Measurements from ENCODE around the gene SCGB3A2.
"Not testable (repeated sequence)": the region's sequence is repeated elsewhere in the genome, so short reads cannot be mapped to it uniquely, and the experiment has no call there.

Gene SCGB3A2

DNA sequence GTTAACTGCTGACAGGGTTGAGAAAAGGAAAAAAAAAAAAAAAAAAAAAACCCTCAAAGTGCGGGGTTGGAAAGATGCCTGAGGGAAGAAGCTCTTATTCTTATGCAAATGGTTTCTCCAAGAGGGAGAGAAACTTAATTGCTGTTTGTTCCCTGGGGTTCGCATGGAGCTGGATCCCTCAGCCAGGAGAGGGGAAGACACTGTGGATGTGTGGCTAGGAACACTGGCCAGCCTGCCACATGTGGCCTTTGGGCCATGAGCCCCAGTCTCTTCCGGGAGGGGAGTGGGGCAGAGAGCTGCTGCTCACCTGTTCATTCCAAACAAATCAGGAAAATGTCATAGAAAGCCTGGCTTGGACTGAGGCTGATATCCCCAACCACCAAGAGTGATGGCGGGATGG lies 9.4 kb upstream of the SCGB3A2 start:
- no peaks in the 10 kb centered on the region for H4K20me1 ChIP-seq (ENCODE audit: control insufficient read depth, insufficient read depth, low read depth, low read length)
- no peak overlapping the region for H3K4me2 ChIP-seq (ENCODE audit: low read length)
- TF ChIP-seq, protein P1, sequence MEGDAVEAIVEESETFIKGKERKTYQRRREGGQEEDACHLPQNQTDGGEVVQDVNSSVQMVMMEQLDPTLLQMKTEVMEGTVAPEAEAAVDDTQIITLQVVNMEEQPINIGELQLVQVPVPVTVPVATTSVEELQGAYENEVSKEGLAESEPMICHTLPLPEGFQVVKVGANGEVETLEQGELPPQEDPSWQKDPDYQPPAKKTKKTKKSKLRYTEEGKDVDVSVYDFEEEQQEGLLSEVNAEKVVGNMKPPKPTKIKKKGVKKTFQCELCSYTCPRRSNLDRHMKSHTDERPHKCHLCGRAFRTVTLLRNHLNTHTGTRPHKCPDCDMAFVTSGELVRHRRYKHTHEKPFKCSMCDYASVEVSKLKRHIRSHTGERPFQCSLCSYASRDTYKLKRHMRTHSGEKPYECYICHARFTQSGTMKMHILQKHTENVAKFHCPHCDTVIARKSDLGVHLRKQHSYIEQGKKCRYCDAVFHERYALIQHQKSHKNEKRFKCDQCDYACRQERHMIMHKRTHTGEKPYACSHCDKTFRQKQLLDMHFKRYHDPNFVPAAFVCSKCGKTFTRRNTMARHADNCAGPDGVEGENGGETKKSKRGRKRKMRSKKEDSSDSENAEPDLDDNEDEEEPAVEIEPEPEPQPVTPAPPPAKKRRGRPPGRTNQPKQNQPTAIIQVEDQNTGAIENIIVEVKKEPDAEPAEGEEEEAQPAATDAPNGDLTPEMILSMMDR (IDR thresholded peaks at IDR 0.05; ENCODE audit: low read depth, low read length, poor library complexity, severe bottlenecking) = no peak
- no peak for TF ChIP-seq EZH2phosphoT487 (IDR thresholded peaks at IDR 0.05; ENCODE audit: borderline replicate concordance, low read length)
- H3K4me3 ChIP-seq (ENCODE audit: low read length) = no peak overlapping the region
- no peaks in the 10 kb centered on the region for H3K9me3 ChIP-seq (ENCODE audit: control insufficient read depth, insufficient read depth, low read length)
- H3K4me1 ChIP-seq (ENCODE audit: control insufficient read depth, low read length) = no peaks in the 10 kb centered on the region
- no peaks in the 10 kb centered on the region for H3K79me2 ChIP-seq (ENCODE audit: control insufficient read depth, low read length)
- no peaks in the 10 kb centered on the region for H3K9me2 ChIP-seq (replicated peaks; ENCODE audit: control insufficient read depth, low read length)
- H3K36me3 ChIP-seq (ENCODE audit: control insufficient read depth, low read length) = no peaks in the 10 kb centered on the region
- H3K27ac ChIP-seq (ENCODE audit: low read depth, low read length) = no peak overlapping the region
- H3F3A ChIP-seq (ENCODE audit: control insufficient read depth, insufficient read depth) = no peaks in the 10 kb centered on the region
- H3K27me3 ChIP-seq (ENCODE audit: control insufficient read depth, low read length) = no peaks in the 10 kb centered on the region

DNA sequence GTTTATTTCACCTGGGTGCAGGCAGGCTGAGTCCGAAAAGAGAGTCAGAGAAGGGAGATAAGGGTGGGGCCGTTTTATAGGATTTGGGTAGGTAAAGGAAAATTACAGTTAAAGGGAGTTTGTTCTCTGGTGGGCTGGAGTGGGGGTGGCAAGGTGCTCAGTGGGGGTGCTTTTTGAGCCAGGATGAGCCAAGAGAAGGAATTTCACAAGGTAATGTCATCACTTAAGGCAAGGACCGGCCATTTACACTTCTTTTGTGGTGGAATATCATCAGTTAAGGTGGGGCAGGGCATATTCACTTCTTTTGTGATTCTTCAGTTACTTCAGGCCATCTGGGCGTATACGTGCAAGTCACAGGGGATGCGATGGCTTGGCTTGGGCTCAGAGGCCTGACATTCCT lies 8.6 kb upstream of the SCGB3A2 start:
- not testable (repeated sequence) for H3F3A ChIP-seq (ENCODE audit: control insufficient read depth, insufficient read depth); H3K9me2 ChIP-seq (replicated peaks; ENCODE audit: control insufficient read depth, low read length); H3K4me3 ChIP-seq (ENCODE audit: low read length); H3K4me2 ChIP-seq (ENCODE audit: low read length); H4K20me1 ChIP-seq (ENCODE audit: control insufficient read depth, insufficient read depth, low read depth, low read length); H3K27ac ChIP-seq (ENCODE audit: low read depth, low read length); H3K27me3 ChIP-seq (ENCODE audit: control insufficient read depth, low read length); H3K79me2 ChIP-seq (ENCODE audit: control insufficient read depth, low read length); H3K9me3 ChIP-seq (ENCODE audit: control insufficient read depth, insufficient read depth, low read length); H3K4me1 ChIP-seq (ENCODE audit: control insufficient read depth, low read length); H3K36me3 ChIP-seq (ENCODE audit: control insufficient read depth, low read length)

DNA sequence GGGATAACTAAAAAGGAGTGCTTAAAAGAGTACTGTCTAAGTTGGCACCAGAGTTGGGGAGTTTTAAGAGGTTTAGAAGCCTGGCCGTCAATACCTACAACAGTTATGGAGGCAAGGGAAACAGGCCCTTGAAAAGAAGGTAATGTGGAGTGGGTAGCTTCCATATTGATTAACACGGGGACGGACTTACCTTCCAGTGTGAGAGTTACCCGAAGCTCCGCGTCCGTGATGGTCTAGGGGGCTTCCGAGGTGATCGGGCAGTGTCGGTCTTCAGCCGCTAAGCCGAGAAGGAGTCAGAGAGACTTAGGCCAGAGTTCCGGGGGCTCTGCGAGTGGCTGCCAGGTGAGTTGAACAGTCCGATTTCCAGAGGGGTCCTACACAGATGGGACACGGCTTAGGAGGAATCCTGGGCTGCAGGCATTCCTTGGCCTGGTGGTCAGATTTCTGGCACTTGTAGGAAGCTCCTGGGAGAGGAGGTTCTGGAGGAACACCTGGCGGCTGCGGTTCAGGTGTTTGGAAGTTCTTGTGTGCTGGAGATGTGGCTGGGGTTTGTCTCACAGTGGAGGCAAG lies 6.4 kb upstream of the SCGB3A2 start:
- not testable (repeated sequence) for H3K27me3 ChIP-seq (ENCODE audit: control insufficient read depth, low read length); H3K4me1 ChIP-seq (ENCODE audit: control insufficient read depth, low read length); H3F3A ChIP-seq (ENCODE audit: control insufficient read depth, insufficient read depth); H4K20me1 ChIP-seq (ENCODE audit: control insufficient read depth, insufficient read depth, low read depth, low read length); H3K79me2 ChIP-seq (ENCODE audit: control insufficient read depth, low read length); H3K4me3 ChIP-seq (ENCODE audit: low read length); H3K4me2 ChIP-seq (ENCODE audit: low read length); H3K36me3 ChIP-seq (ENCODE audit: control insufficient read depth, low read length); H3K27ac ChIP-seq (ENCODE audit: low read depth, low read length); H3K9me2 ChIP-seq (replicated peaks; ENCODE audit: control insufficient read depth, low read length); H3K9me3 ChIP-seq (ENCODE audit: control insufficient read depth, insufficient read depth, low read length)

DNA sequence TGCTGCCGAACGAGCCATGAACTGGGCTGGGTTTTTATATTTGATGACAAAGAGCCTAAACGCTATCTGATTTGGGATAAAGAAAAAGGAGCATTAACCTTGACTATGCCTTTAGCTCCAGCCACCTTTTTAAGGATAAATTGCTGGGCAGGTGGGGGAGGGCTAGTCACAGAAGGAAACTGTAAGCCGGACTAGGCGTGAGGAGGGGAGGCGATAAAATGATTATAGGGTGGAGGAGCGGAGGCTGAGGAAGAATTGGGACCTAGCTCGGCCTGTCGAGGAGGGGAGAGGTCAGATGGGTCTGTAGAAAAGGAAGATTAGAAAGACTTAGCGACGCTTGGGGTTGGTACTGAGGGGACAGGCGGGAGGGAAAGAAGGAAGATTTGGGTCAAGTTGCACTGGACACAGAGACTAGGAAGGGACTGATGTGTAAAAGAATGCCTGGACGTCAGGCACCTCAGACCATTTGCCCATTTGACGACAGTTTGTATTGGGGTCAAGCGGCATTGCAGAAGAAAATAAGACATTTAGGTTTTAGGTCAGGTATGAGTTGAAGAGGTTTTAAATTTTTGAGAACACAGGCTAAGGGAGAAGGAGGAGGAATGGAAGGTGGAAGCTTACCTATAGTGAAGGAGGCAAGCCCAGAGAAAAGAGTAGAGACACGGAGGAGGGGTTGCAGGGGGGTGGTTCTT lies 5.6 kb upstream of the SCGB3A2 start:
- not testable (repeated sequence) for H4K20me1 ChIP-seq (ENCODE audit: control insufficient read depth, insufficient read depth, low read depth, low read length); H3K36me3 ChIP-seq (ENCODE audit: control insufficient read depth, low read length); H3K4me1 ChIP-seq (ENCODE audit: control insufficient read depth, low read length); H3K9me3 ChIP-seq (ENCODE audit: control insufficient read depth, insufficient read depth, low read length); H3F3A ChIP-seq (ENCODE audit: control insufficient read depth, insufficient read depth); H3K4me3 ChIP-seq (ENCODE audit: low read length); H3K4me2 ChIP-seq (ENCODE audit: low read length); H3K79me2 ChIP-seq (ENCODE audit: control insufficient read depth, low read length); H3K9me2 ChIP-seq (replicated peaks; ENCODE audit: control insufficient read depth, low read length); H3K27ac ChIP-seq (ENCODE audit: low read depth, low read length)
- H3K27me3 ChIP-seq (ENCODE audit: control insufficient read depth, low read length) = peaks cover 12% of the 10 kb centered on the region

DNA sequence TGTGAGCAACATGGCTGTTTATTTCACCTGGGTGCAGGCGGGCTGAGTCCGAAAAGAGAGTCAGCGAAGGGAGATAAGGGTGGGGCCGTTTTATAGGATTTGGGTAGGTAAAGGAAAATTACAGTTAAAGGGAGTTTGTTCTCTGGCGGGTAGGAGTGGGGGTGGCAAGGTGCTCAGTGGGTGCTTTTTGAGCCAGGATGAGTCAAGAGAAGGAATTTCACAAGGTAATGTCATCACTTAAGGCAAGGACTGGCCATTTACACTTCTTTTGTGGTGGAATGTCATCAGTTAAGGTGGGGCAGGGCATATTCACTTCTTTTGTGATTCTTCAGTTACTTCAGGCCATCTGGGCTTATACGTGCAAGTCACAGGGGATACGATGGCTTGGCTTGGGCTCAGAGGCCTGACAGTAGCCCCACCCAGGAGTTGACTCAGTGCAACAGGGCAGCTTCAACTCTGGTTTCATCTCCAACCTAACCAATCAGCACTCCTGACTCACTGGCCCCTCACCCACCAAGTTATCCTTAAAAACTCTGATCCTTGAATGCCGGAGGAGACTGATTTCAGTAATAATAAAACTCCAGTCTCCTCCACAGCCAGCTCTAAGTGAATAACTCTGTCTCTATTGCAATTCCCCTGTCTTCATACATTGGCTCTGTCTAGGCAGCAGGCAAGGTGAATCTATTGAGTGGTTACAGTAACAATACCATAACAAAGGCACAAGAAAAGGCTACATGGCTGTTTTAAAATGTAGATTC lies 4.2 kb upstream of the SCGB3A2 start:
- peaks cover 22% of the 10 kb centered on the region for H3K27me3 ChIP-seq (ENCODE audit: control insufficient read depth, low read length)
- not testable (repeated sequence) for H4K20me1 ChIP-seq (ENCODE audit: control insufficient read depth, insufficient read depth, low read depth, low read length); H3F3A ChIP-seq (ENCODE audit: control insufficient read depth, insufficient read depth); H3K27ac ChIP-seq (ENCODE audit: low read depth, low read length); H3K4me1 ChIP-seq (ENCODE audit: control insufficient read depth, low read length); H3K4me3 ChIP-seq (ENCODE audit: low read length); H3K36me3 ChIP-seq (ENCODE audit: control insufficient read depth, low read length); H3K9me2 ChIP-seq (replicated peaks; ENCODE audit: control insufficient read depth, low read length); H3K4me2 ChIP-seq (ENCODE audit: low read length); H3K9me3 ChIP-seq (ENCODE audit: control insufficient read depth, insufficient read depth, low read length); H3K79me2 ChIP-seq (ENCODE audit: control insufficient read depth, low read length)

Data from DOHH2 (cell line).